GM08714 (cell line): ENCODE results near the gene LRRN1.
"Not testable (repeated sequence)": the region's sequence is repeated elsewhere in the genome, so short reads cannot be mapped to it uniquely, and the experiment has no call there.

Experiments used
- H3K4me3 ChIP-seq: fragments of 200-500 bp; sonication (Bioruptor generic); 2 replicates; pipeline ENCODE4 v1.5.1; 2014; ENCODE audit warnings: mild to moderate bottlenecking, low read length, inconsistent platforms
- ZNF274 ChIP-seq: IDR thresholded peaks from 2 replicates; pipeline ENCODE4 v1.6.1; 2012; ENCODE audit warnings: mild to moderate bottlenecking, low read depth, low read length

LRRN1 gene

DNA sequence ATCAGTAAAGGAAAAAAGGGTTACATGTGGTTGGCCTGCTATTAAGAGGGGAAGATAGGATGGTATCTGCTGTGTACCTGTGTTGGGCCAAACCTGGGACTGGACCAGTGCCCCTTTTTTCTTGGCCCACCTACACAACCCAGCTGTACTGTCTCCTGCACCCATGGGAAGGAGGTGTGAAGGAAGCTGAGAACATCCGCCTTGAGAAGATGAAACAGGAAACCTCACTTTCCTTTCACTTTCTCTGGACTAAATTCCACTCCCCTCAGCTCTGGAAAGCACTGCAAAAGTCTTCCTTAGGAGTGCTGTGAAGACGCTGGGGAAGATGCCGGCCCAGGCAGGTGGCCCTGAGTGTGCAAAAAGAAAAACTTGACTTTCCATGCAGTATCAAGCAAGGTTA lies 37.6 kb downstream of the LRRN1 start:
- TF ChIP-seq ZNF274 = no peak

DNA sequence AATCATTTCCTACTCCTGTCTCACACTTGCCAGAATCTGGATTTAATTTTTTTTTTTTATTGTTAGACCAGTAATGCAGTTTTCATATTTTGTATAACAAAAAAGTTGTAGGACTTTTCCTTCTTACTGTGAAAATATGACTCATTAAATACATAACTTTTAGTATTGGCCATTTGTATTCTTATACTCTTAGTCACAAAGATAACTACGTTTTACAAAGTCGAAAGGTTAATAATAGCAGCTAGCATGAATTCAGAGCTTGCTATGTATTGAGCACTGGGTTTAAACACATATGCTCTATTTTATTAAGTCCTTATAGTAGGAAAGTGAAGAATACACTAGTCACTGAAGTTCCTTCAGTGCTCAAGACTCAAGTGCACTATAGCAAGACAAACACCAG lies 43.1 kb downstream of the LRRN1 start:
- no peak overlapping the region for H3K4me3 ChIP-seq
- no peak for TF ChIP-seq ZNF274

More for the DNA sequence above, 37.6 kb downstream of the LRRN1 start:
- no peak overlapping the region for H3K4me3 ChIP-seq

DNA sequence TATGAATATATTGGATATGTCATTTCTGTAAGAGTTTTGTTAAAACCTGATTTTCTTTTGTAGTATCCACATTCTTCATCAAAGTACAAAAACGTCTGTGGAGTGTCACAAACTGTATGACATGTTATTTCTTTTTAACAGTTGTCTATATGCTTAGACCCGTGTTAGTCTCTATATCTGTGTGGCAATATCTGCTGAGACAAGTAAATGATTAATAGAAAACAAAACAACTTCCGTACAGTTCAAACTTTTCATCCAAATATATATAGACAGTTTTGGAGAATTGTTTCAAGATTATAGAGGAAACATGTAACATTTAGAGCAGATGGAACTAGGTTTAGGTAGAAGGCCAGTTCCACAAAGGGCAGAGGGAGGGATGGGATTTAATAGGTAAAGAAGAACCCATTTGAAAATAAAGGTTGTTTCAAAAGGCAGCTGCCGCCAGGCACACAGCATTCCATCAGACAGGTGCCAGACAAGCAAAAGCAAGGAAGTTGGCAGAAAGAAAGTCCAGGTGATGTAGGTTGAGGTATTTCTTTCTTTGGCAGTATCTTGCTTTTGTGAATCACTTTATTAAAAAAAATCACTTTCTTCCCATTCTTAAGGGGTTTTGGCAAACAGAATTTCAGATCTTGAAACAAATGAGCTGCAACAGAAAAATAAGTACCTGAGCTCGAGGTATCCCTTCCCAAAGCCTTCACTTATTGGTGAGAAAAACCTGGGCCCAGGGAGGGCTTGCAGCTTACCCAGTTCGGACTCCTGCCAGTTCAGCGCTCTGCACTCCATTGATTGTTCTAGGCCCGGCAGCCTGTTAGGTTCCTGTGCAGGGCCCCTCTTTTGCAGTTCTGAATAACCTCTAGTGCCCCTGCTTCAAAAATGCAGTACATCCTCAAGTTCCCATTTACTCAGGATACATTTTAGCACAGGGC lies 49.0 kb downstream of the LRRN1 start:
- no peak for TF ChIP-seq ZNF274
- H3K4me3 ChIP-seq = no peak overlapping the region

DNA sequence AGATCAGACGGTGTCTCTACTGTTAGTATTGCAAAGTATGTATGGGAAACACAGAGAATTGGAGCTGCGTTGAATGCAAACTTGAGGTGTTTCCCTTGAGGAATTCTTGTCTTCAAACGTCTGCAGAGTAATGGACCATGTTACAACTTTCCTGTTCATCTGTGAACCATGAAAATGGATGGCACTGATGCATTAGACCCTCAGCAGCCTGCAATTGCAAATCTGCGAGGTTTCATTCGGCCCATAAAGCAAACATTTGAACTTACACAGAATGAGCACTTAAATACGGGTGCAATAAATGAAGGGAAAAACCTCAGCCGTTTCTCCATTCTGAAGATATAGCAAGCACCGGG lies 49.7 kb downstream of the LRRN1 start:
- no peak for TF ChIP-seq ZNF274

DNA sequence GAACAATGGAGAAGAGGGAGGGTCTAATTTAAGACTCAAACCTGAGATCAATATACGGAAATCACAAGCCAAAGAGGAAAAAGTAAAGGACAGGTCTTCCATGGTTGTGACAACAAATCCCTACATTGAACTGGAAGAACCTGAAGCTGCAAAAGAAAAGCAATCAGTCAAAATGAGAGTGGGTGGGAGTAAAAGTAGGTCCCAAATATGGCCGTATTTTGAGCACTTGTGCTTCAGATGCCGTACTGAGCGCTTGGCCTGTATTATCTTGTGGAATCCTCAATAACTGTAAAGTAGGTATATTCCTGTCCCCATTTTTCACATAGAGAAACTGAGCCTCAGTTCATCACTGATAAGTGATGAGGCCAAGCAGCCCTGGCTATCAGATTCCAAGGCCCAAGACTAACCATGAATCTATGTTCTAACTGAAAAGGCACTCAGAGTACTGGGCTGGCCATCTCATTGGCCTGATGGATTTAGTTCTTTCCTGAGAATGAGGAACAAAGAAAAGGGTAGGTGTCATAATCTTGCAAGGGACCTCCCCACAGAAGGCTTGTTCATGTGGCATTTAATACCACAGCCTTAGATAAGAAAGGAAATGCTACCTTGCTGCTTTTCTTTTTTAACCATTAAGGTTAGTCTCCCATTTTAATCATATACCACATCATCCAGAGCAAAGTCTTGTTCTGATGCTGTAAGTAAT lies 52.5 kb downstream of the LRRN1 start:
- H3K4me3 ChIP-seq = no peak overlapping the region
- TF ChIP-seq ZNF274 = no peak

More for the DNA sequence above, 49.7 kb downstream of the LRRN1 start:
- H3K4me3 ChIP-seq = no peak overlapping the region

DNA sequence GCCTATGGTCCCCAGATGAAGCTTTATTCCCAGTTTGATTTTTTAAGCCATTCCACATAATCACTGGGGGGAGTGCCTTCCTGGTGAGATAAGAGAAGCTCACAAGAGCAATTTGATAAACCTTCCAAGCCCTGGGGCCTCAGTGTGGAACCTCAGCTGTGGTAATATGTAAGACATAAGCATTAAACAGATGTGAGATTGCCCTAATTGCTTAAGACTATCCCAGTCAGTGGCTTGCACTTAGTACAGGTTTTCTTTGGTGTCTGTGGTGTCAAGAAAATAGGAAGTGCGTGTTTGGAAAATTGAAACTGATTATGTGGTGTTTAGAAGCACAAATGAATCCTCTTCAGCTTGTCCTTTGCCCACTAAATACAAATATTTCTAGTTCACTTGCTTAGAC lies 54.3 kb downstream of the LRRN1 start:
- TF ChIP-seq ZNF274 = no peak
- H3K4me3 ChIP-seq = no peak overlapping the region

DNA sequence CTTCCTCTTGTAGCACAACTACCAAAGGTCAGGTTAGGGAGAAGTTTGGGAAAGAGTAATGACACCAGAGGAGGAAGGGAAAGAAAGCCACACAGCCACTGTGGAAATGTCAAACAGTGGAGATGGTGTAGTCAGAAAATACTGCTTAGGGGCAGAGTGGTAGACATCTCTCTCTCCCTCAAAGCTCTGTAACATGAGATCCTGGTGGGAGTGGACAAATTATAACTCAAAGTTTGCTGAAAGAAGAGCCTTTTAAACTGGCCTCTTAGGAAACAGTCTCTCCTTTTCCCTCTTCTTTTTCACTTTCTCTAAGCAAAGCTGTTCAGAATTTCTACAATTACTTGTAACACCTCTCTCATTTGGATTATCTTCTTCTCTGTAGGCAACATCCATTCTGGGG lies 55.8 kb downstream of the LRRN1 start:
- no peak overlapping the region for H3K4me3 ChIP-seq
- no peak for TF ChIP-seq ZNF274

DNA sequence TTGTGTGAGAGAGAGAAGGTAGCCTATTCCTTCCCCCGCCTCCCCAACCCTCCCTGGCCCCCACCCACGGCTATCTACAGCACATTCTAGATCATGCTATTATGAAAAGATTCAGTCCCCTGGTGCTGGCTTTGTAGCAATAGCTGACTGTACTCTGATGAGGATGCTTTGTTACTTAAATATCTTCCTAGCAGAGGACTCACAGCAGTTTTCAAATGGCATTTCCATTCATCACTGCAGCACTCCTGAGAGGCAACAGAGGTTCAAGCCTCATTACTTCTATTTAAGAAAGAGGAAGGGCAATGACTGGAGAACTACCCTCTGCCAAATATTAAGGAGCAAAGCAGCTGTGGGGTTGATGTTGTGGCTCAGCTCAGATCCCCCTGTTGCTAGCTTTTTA lies 61.0 kb downstream of the LRRN1 start:
- no peak overlapping the region for H3K4me3 ChIP-seq
- no peak for TF ChIP-seq ZNF274

DNA sequence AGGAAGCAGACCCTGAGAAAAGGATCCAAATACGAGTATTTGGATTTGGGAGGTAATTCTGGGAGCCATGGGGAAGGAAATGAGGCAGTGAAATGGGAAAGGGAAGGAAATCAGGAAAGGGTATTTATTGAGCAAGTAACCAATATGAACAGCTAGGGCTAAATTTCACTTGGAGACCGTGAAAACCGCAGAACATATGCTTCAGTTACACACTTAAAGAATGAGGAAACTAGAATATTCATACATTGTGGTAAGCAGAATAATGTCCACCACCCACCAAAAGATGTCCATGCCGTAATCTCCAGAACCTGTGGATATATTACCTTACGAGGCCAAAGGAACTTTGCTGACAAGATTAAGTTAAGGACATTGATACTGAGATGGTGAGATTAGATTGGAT lies 63.3 kb downstream of the LRRN1 start:
- H3K4me3 ChIP-seq = no peak overlapping the region
- no peak for TF ChIP-seq ZNF274

DNA sequence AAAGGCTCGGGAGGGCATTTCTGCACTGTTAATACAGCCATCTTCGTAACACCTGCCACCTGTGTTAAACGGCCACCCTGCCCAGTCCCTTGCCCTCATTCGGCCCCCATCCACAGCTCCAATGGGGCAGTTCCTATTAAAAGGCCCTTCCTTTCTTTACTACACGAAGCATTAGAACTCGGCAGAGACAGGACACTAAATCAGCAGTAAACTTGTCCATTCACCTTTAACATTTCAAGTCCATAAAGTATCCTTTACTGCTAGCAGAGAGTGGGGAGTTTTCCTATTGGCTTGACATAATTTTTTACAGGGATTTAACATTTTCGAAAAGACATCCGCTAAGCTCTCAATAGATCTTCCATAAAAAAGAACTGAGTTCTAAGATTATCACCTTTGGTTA lies 76.3 kb downstream of the LRRN1 start:
- H3K4me3 ChIP-seq = no peak overlapping the region
- TF ChIP-seq ZNF274 = no peak

DNA sequence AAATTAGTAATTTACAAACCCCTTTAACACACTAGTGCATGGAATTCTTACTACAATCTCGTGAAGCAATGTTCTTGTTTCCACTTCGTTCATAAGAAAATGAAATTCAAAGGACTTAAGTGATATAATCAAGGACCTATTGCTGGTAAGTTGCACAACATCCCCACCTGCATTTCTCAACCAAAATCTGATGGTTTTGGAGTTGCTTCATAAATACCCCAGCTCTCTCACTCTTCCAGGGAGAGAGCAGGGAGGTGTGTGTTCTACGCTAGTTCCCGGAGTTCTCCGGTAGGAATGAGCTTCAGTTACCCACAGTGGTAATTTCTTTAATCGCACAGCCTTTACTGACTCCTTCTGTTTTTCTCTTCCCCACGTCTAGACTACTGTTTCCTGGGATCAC lies 81.8 kb downstream of the LRRN1 start:
- H3K4me3 ChIP-seq = no peak overlapping the region
- no peak for TF ChIP-seq ZNF274

DNA sequence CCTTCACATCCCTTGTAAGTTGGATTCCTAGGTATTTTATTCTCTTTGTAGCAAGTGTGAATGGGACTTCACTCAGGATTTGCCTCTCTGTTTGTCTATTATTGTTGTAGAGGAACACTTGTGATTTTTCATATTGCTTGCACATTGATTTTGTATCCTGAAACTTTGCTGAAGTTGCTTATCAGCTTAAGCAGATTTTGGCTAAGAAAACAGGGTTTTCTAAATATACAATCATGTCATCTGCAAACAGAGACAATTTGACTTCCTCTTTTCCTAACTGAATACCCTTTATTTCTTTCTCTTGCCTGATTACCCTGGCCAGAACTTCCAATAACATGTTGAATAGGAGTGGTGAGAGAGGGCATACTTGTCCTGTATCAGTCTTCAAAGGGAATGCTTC lies 88.1 kb downstream of the LRRN1 start:
- not testable (repeated sequence) for H3K4me3 ChIP-seq

DNA sequence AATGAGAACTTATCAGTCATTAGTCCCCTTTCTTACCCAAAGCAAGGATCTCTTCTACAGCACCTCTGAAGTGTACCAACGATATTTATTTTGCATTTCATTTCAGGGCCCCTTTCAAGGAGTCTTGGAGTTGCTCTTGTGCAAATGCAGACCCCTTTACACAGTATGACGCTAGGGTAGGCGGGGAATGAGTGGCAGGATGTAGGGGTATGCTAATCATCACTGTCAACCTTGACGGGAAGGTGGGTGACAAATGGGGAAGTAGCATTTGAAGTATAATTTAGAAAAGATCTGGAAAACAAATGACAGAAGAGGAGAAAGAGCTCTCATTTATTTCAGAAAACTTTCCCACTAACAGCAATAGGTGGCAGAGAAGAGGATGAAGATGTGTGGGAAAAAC lies 94.4 kb downstream of the LRRN1 start:
- TF ChIP-seq ZNF274 = no peak
- H3K4me3 ChIP-seq = no peak overlapping the region
